H9 (cell line): ENCODE results near the gene CYP4V2. TPM values are rescaled to one million over a fixed set of nuclear protein-coding genes. Genes with fewer than 3 reads are reported as not detected.

Experiments used
- DNase-seq: peaks from one replicate; pipeline ENCODE4 v3.0.0-alpha.2; 2017
- H2AFZ ChIP-seq: one replicate; pipeline ENCODE4 v1.6.1; 2013; ENCODE audit warnings: mild to moderate bottlenecking, low read length, control low read depth, moderate library complexity
- H2AK5ac ChIP-seq: 2 replicates; pipeline ENCODE4 v1.6.1; 2013; ENCODE audit warnings: low read length, control low read depth, mixed read lengths; ENCODE audit not compliant: insufficient read length
- H2BK120ac ChIP-seq: one replicate; pipeline ENCODE4 v1.6.1; 2013; ENCODE audit warnings: low read depth, mild to moderate bottlenecking, low read length, control low read depth, inconsistent platforms; ENCODE audit not compliant: poor library complexity, severe bottlenecking
- H2BK12ac ChIP-seq: 2 replicates; pipeline ENCODE4 v1.6.1; 2013; ENCODE audit warnings: low read length, control low read depth, mixed read lengths, low read depth; ENCODE audit not compliant: insufficient read length
- H2BK15ac ChIP-seq: 2 replicates; pipeline ENCODE4 v1.6.1; 2013; ENCODE audit warnings: low read depth, low read length, control low read depth
- H2BK20ac ChIP-seq: one replicate; pipeline ENCODE4 v1.6.1; 2013; ENCODE audit warnings: low read depth, mild to moderate bottlenecking, low read length, control low read depth, inconsistent platforms; ENCODE audit not compliant: poor library complexity, severe bottlenecking
- H2BK5ac ChIP-seq: 2 replicates; pipeline ENCODE4 v1.6.1; 2013; ENCODE audit warnings: low read length, control low read depth, mixed read lengths; ENCODE audit not compliant: insufficient read length
- H3K14ac ChIP-seq: 2 replicates; pipeline ENCODE4 v1.6.1; 2013; ENCODE audit warnings: low read length, control low read depth; ENCODE audit not compliant: insufficient read depth
- H3K18ac ChIP-seq: 2 replicates; pipeline ENCODE4 v1.6.1; 2013; ENCODE audit warnings: low read depth, mild to moderate bottlenecking, mixed read lengths, low read length, control low read depth; ENCODE audit not compliant: insufficient read length
- H3K23ac ChIP-seq: 2 replicates; pipeline ENCODE4 v1.6.1; 2013; ENCODE audit warnings: low read length, control low read depth, mixed read lengths, low read depth; ENCODE audit not compliant: insufficient read length
- H3K23me2 ChIP-seq: 2 replicates; pipeline ENCODE4 v1.6.1; 2013; ENCODE audit warnings: low read depth, mild to moderate bottlenecking, mixed read lengths, low read length, control low read depth; ENCODE audit not compliant: insufficient read length, poor library complexity, severe bottlenecking
- H3K27ac ChIP-seq: 2 replicates; pipeline ENCODE4 v1.5.1; 2013; ENCODE audit warnings: low read length, control low read depth, mixed read lengths, low read depth; ENCODE audit not compliant: insufficient read length
- H3K27me3 ChIP-seq: 2 replicates; pipeline ENCODE4 v1.6.1; 2013; ENCODE audit warnings: low read length, control low read depth, inconsistent platforms; ENCODE audit not compliant: insufficient read depth
- H3K4ac ChIP-seq: 2 replicates; pipeline ENCODE4 v1.6.1; 2013; ENCODE audit warnings: low read depth, mild to moderate bottlenecking, control low read depth, inconsistent platforms, low read length, moderate library complexity
- H3K4me1 ChIP-seq: 2 replicates; pipeline ENCODE4 v1.6.1; 2013; ENCODE audit warnings: low read length, control low read depth, inconsistent platforms; ENCODE audit not compliant: insufficient read depth
- H3K4me2 ChIP-seq: 2 replicates; pipeline ENCODE4 v1.6.1; 2013; ENCODE audit warnings: low read length, control low read depth, mixed read lengths; ENCODE audit not compliant: insufficient read length, insufficient read depth
- H3K56ac ChIP-seq: 2 replicates; pipeline ENCODE4 v1.6.1; 2013; ENCODE audit warnings: low read depth, mild to moderate bottlenecking, mixed read lengths, low read length, control low read depth; ENCODE audit not compliant: insufficient read length
- H3K79me1 ChIP-seq: 2 replicates; pipeline ENCODE4 v1.6.1; 2013; ENCODE audit warnings: low read depth, mild to moderate bottlenecking, moderate library complexity, low read length, control low read depth, inconsistent platforms; ENCODE audit not compliant: insufficient read depth, poor library complexity, severe bottlenecking
- H3K79me2 ChIP-seq: 2 replicates; pipeline ENCODE4 v1.6.1; 2013; ENCODE audit warnings: low read length, control low read depth, inconsistent platforms; ENCODE audit not compliant: insufficient read depth
- H3K9ac ChIP-seq: 2 replicates; pipeline ENCODE4 v1.6.1; 2013; ENCODE audit warnings: low read length, control low read depth, mixed read lengths; ENCODE audit not compliant: insufficient read length; ENCODE audit errors: extremely low read depth
- H3K9me3 ChIP-seq: one replicate; pipeline ENCODE4 v1.6.1; 2013; ENCODE audit warnings: low read depth, low read length, inconsistent platforms; ENCODE audit not compliant: control insufficient read depth
- H3T11ph ChIP-seq: one replicate; pipeline ENCODE4 v1.6.1; 2013; ENCODE audit warnings: mild to moderate bottlenecking, low read length, control low read depth, inconsistent platforms
- H4K20me1 ChIP-seq: one replicate; pipeline ENCODE4 v1.6.1; 2013; ENCODE audit not compliant: control insufficient read depth, insufficient read length, insufficient read depth
- H4K5ac ChIP-seq: 2 replicates; pipeline ENCODE4 v1.6.1; 2013; ENCODE audit warnings: low read depth, mild to moderate bottlenecking, mixed read lengths, low read length, control low read depth; ENCODE audit not compliant: insufficient read length
- H4K8ac ChIP-seq: replicated peaks from 2 replicates; pipeline ENCODE4 v1.6.1; 2013; ENCODE audit warnings: low read length, control low read depth, mixed read lengths, low read depth; ENCODE audit not compliant: insufficient read length
- H4K91ac ChIP-seq: 2 replicates; pipeline ENCODE4 v1.6.1; 2013; ENCODE audit warnings: low read depth, mild to moderate bottlenecking, moderate library complexity, mixed read lengths, low read length, control low read depth; ENCODE audit not compliant: insufficient read length
- H3K27ac Mint-ChIP-seq, 3 experiments: 2 replicates in 2 of 3; 3 replicates in 1 of 3; pipeline ENCODE4 v1.8.0; 2020 to 2021; ENCODE audit warnings: mixed read lengths in 3 of 3, mild to moderate bottlenecking in 1 of 3, moderate library complexity in 1 of 3
- H3K27me3 Mint-ChIP-seq: 2 replicates; pipeline ENCODE4 v1.8.0; 2021; ENCODE audit warnings: low read depth, mild to moderate bottlenecking, moderate library complexity, mixed read lengths
- H3K36me3 Mint-ChIP-seq, 3 experiments: 2 replicates in 2 of 3; 3 replicates in 1 of 3; pipeline ENCODE4 v1.8.0; 2020 to 2021; ENCODE audit warnings: low read depth in 3 of 3, mixed read lengths in 3 of 3; ENCODE audit not compliant: insufficient read depth in 1 of 3
- H3K4me1 Mint-ChIP-seq, 2 experiments: 2 replicates each; pipeline ENCODE4 v1.8.0; 2020; ENCODE audit warnings: mixed read lengths in 2 of 2
- H3K4me3 Mint-ChIP-seq, 2 experiments: 2 replicates in 1 of 2; 3 replicates in 1 of 2; pipeline ENCODE4 v1.8.0; 2020 to 2021; ENCODE audit warnings: mild to moderate bottlenecking in 2 of 2, mixed read lengths in 2 of 2, moderate library complexity in 1 of 2
- H3K9me3 Mint-ChIP-seq, 2 experiments: 2 replicates in 1 of 2; 3 replicates in 1 of 2; pipeline ENCODE4 v1.8.0; 2020; ENCODE audit warnings: mild to moderate bottlenecking in 2 of 2, mixed read lengths in 2 of 2, moderate library complexity in 1 of 2
- CTCF ChIP-seq: fragments of 200-600 bp; sonication (generic); conservative IDR thresholded peaks from 3 replicates; pipeline ENCODE4 v1.8.0; 2021; ENCODE audit warnings: antibody characterized with exemption, mild to moderate bottlenecking
- WGBS: extraction: QIAGEN DNeasy Blood & Tissue Kit; methylation state at CpG from one replicate; pipeline ENCODE4 v1.1.7; 2013; ENCODE audit warnings: missing lambda C conversion rate, low lambda C conversion rate, mixed read lengths; ENCODE audit not compliant: insufficient read length; ENCODE audit errors: extremely low coverage; 5-methylcytosine and 5-hydroxymethylcytosine counted together
- total RNA-seq: library from RNA; stranded (reverse); gene quantifications from 2 replicates; pipeline ENCODE4 v1.2.1, GENCODE V29; 2021

The CYP4V2 gene
- total RNA-seq, 1 experiment from 2014 or later = 1.0 TPM

- no peak for DNase-seq
- Histone ChIP-seq H3K23me2 (peaks cover 12% of the 10 kb centered on the region), H3K4me1 (peaks cover 5% of the 10 kb centered on the region), H4K91ac (no peak overlapping the region), H3K4ac (no peak overlapping the region), H2BK120ac (no peak overlapping the region), H3K14ac (no peak overlapping the region), H2BK15ac (no peak overlapping the region), H3K27me3 (peaks cover 8% of the 10 kb centered on the region; the same call in 1 of the 2 replicates), H3K4me2 (no peak overlapping the region), H2BK12ac (no peak overlapping the region), H2AK5ac (no peak overlapping the region), H4K20me1 (no peaks in the 10 kb centered on the region), H3K9ac (no peak overlapping the region), H3K56ac (no peak overlapping the region), H3K79me2 (no peaks in the 10 kb centered on the region), H3K27ac (no peak overlapping the region), H3K9me3 (no peaks in the 10 kb centered on the region), H3K18ac (no peak overlapping the region), H4K8ac (no peak overlapping the region), H2AFZ (no peak overlapping the region), H3T11ph (no peak overlapping the region), H3K79me1 (no peaks in the 10 kb centered on the region), H3K23ac (no peak overlapping the region), H2BK20ac (no peak overlapping the region), H4K5ac (no peak overlapping the region), H2BK5ac (no peak overlapping the region)
- WGBS = no CpG with 5 or more reads among the region's 9 CpGs
- Mint-ChIP-seq H3K36me3 (no peaks in the 10 kb centered on the region; a peak in 2 of 7 replicates), H3K4me3 (no peak overlapping the region), H3K27me3 (peaks cover 45% of the 10 kb centered on the region), H3K4me1 (peaks cover 28% of the 10 kb centered on the region in 2 experiments), H3K27ac (no peak overlapping the region), H3K9me3 (no peaks in the 10 kb centered on the region; a peak in 1 of 5 replicates)
- TF ChIP-seq CTCF = no peak
Observed at GRCh38 chr4:186146458-186146857, 44.9 kb upstream of the CYP4V2 start.
